Measurements from ENCODE around the gene LYRM4.

- no peak for TF ChIP-seq SETDB1 (IDR thresholded peaks at IDR 0.05; ENCODE audit: insufficient read length, low read length)
- TF ChIP-seq PATZ1 (tag by site-specific recombination; IDR thresholded peaks at IDR 0.05), result no peak
- no peak for TF ChIP-seq CTCF (tag by site-specific recombination; IDR thresholded peaks at IDR 0.05)
- no peak for TF ChIP-seq ZNF311 (tag by site-specific recombination; IDR thresholded peaks at IDR 0.05; ENCODE audit: borderline replicate concordance)
Observed at GRCh38 chr6:5308066-5308465, 47.3 kb upstream of the LYRM4 start.

Data from HEK293 (cell line).